ENCODE data around the gene CFAP92.

Gene CFAP92

GRCh38 chr3:128991355-128991895 is 2.5 kb downstream of the CFAP92 start:
- in situ Hi-C loops (cut with HindIII; ENCODE audit: low sequenced_read_pairs), result no loop called here
- DNase-seq (ENCODE audit: low read depth, low spot score), result no peak
- H3K4me3 ChIP-seq (ENCODE audit: low read depth, low read length), result no peak overlapping the region
- no peak for TF ChIP-seq CTCF (IDR thresholded peaks at IDR 0.05; ENCODE audit: low read depth, low read length)

- no peak overlapping the region for H3K4me3 ChIP-seq (ENCODE audit: low read depth, low read length)
- DNase-seq (ENCODE audit: low read depth, low spot score), result no peak
- in situ Hi-C loops (cut with HindIII; ENCODE audit: low sequenced_read_pairs), result no loop called here
- no peak for TF ChIP-seq CTCF (IDR thresholded peaks at IDR 0.05; ENCODE audit: low read depth, low read length)
These were observed 5.6 kb downstream of the CFAP92 start for GRCh38 chr3:128988286-128988685.

- in situ Hi-C loops (cut with HindIII; ENCODE audit: low sequenced_read_pairs), result no loop called here
- no peak overlapping the region for H3K4me3 ChIP-seq (ENCODE audit: low read depth, low read length)
- no peak for TF ChIP-seq CTCF (IDR thresholded peaks at IDR 0.05; ENCODE audit: low read depth, low read length)
- DNase-seq (ENCODE audit: low read depth, low spot score), result no peak
These were observed 6.4 kb downstream of the CFAP92 start for GRCh38 chr3:128987302-128988100.

- H3K4me3 ChIP-seq (ENCODE audit: low read depth, low read length), result no peak overlapping the region
- DNase-seq (ENCODE audit: low read depth, low spot score), result no peak
- in situ Hi-C loops (cut with HindIII; ENCODE audit: low sequenced_read_pairs), result no loop called here
- TF ChIP-seq CTCF (IDR thresholded peaks at IDR 0.05; ENCODE audit: low read depth, low read length), result no peak
These were observed 9.3 kb downstream of the CFAP92 start for GRCh38 chr3:128984596-128984995.

- in situ Hi-C loops (cut with HindIII; ENCODE audit: low sequenced_read_pairs), result no loop called here
- DNase-seq (ENCODE audit: low read depth, low spot score), result no peak
- TF ChIP-seq CTCF (IDR thresholded peaks at IDR 0.05; ENCODE audit: low read depth, low read length), result no peak
- H3K4me3 ChIP-seq (ENCODE audit: low read depth, low read length), result no peak overlapping the region
These were observed 10.4 kb downstream of the CFAP92 start for GRCh38 chr3:128983293-128984069.

GRCh38 chr3:128975276-128975675 is 18.6 kb downstream of the CFAP92 start:
- TF ChIP-seq CTCF (IDR thresholded peaks at IDR 0.05; ENCODE audit: low read depth, low read length), result no peak
- DNase-seq (ENCODE audit: low read depth, low spot score), result no peak
- no peak overlapping the region for H3K4me3 ChIP-seq (ENCODE audit: low read depth, low read length)
- in situ Hi-C loops (cut with HindIII; ENCODE audit: low sequenced_read_pairs), result no loop called here

All from astrocyte of the spinal cord (primary cell).